ENCODE measurements around the gene STRN4.

- TF ChIP-seq, protein P1, sequence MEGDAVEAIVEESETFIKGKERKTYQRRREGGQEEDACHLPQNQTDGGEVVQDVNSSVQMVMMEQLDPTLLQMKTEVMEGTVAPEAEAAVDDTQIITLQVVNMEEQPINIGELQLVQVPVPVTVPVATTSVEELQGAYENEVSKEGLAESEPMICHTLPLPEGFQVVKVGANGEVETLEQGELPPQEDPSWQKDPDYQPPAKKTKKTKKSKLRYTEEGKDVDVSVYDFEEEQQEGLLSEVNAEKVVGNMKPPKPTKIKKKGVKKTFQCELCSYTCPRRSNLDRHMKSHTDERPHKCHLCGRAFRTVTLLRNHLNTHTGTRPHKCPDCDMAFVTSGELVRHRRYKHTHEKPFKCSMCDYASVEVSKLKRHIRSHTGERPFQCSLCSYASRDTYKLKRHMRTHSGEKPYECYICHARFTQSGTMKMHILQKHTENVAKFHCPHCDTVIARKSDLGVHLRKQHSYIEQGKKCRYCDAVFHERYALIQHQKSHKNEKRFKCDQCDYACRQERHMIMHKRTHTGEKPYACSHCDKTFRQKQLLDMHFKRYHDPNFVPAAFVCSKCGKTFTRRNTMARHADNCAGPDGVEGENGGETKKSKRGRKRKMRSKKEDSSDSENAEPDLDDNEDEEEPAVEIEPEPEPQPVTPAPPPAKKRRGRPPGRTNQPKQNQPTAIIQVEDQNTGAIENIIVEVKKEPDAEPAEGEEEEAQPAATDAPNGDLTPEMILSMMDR (IDR thresholded peaks at IDR 0.05): no peak
- no peak for TF ChIP-seq REST (IDR thresholded peaks at IDR 0.05; ENCODE audit: insufficient read depth in 1 of 2, low read depth in 2 of 2, low read length in 1 of 2)
These were observed 9.0 kb downstream of the STRN4 start for GRCh38 chr19:46737298-46737654.

Measured in Panc1 (cell line).